ENCODE data around the gene IGSF9.

Gene IGSF9

DNA sequence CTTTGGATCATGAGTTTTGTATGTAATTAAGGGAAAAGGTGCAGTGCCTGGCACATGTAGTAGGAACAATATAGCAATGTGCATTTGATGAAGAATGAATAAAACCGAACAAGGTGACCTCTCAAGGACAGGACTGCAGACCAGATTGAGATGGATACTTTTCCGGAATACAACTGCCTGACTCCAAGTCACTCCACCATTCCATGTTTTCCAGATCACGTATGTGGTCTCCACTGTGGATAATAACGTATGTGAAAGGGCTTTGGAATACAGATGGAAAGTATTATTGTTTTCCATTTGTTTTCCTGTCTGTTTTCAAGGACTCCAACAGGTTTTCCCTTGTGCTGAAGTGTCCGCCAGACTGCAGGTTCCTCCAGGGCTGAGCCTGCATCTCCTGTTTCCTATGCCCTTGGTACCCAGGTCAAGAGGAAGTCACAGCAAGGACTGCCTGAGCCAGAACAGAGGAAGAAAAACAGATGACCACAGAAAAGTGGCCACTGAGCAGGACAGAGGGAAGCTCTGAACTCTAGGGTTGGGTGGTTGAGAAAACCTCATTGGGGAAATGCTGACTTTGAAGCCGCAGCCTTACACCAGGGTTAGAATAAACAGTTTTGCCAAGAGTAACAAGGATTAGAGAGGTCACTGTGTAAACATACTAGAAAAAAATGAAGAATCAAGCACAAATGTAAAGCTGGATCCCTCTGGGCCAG is 49.4 kb downstream of the IGSF9 start:
- DNase-seq: no peak

DNA sequence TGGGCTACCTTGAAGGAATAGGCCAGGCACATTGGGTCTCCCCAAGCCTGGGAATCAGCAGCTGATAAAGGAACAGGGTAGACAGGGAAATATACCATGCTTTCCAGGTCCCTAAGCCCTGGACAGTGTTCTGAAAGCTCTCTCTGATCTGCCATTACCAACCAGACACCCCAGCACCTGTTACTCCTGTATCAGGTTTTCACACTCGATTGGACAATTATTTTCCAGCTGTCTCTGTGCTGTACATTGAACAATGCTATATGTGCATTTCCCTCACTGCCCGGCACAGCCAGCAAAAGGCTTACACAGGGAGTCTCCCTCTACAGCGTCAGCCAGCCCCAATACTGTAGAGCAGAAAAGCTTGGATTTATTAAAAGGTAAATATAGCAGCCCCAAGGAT is 50.1 kb downstream of the IGSF9 start:
- no peak for DNase-seq

DNA sequence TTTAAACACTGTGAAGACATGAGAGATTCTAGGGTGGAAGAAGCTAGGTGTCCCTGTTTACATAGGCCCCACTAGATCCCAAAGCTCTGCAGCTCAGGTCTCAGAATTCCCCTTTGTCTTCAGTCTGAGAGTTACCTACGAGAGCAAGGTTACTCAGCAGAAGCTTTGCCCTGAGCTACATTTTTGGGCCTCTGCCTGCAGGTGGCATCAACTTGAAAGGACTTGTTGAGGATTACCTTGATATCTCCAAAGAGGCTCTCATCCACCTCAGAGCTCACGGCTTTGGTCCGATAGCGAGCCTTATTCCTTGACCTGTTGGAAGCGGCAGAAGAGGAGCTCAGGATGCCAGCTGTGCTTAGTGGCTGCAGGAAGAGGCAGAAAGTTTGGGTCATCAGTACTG is 52.5 kb downstream of the IGSF9 start:
- peak in 1 of 5 donors; percentile 16 for DNase-seq

DNA sequence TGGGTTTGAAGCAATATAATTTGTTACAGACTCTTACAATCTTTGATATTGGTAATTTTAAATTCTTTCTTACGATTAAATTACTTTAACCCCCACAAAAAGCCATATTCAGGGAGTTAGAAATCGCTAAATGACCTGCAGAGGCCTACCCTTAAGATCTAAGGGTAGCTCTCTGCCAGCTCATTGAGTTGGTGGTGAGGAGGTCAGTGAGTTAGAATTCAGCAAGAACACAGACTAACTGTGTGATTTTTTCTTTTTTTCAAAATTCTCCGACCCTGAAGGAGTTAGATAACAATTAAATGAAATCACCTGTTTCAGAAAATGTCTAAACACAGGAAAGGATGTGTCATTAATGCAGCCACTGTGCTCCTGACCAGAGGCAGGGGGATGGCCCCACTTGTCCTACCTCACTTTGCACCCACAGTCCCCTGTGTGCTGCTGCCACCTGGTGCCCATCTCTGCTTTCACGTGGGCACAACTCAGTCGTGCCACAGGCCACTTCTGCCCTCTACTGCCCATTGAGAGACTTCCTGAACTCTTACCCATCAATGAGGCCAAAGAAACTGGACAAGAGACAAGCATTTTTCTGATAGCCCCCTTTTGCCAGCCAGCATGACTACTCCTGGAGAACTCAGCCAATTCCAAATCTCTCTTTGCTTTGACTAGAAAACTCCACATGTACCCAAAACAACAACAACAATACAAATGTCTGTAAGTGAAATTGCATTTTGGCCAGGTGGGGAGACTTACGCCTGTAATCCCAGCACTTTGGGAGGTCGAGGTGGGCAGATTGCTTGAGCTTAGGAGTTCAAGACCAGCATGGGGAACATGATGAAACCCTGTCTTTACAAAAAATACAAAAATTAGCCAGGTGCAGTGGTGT is 53.9 kb downstream of the IGSF9 start:
- DNase-seq: peak; percentile 36 to 76 (median 66)

DNA sequence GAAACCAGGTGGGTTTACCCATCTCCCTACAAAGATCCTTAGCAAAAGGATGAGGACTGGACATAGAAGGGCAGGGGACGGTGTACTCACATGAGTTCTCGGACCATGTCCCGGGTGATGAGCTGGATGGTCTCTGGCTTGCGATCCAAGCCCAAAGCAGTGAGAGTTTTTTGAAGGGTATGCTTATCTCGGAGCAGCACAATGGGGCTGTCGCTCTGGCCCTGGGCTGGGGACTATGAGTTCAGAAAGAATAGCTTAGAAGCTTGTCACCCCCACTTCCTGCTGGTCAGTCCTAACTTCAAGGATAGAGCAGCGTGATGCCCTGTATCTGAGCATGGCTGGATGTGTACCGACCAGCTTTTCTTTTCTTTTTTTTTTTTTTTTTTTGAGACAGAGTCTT is 55.0 kb downstream of the IGSF9 start:
- no peak for DNase-seq

DNA sequence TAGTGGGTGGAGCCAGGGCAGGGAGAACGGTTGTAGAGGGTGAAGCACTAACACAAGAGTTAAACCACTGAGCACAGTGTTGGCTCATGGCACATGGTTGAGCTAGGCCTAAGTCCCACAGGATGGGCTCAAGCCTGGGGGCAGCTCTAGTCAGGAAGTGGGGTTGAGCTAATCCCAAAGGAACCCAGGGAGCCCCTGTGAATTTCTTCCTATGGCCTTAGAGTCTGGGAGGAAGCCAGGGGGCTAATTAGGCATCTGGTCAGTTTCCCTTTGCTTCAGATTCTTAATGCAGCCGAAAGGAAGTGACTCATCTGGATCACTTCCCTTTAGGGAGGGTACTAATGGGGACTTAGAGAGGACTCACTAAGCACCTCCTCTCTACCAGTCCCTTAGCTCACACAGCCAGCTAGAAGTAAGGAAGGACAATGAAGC is 55.6 kb downstream of the IGSF9 start:
- DNase-seq: peak in 1 of 5 donors; percentile 38

DNA sequence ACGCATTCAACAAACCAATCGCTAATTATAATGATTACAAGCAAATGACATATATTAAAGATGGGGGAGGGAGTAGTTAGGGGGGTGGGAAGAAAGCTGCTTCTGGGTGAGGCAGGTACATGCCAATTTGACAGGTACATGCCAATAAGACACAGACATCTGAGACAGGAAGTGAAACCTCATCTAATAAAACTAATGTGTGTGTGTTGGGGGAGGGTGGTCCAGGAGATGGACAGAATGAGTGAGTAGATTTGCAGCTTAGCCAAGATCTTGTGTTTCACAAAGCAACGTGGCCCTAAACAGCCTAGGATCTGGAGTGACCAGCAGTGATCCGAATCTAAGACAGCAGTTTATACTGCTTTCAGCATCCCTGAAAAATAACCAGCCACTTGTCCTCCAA is 56.2 kb downstream of the IGSF9 start:
- DNase-seq: no peak

DNA sequence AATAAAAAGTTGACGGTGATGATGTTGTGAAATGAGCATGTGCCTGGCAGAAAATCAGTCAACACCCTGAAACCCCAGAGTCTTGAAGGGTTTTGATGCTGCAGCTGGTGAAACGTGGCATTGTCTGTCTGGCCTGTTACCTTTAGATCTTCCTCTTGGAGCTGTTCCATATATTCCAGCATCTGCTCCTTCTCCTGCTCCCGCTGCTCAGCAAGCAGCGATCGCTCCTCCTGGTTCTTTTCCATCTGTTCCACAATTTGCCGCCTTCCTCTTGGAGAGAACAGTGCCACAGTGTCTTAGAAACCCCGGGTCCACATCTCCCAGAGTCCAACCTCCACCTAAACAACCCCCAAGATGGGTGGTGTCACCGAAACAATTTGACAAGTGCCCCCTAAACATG is 61.1 kb downstream of the IGSF9 start:
- DNase-seq: no peak

DNA sequence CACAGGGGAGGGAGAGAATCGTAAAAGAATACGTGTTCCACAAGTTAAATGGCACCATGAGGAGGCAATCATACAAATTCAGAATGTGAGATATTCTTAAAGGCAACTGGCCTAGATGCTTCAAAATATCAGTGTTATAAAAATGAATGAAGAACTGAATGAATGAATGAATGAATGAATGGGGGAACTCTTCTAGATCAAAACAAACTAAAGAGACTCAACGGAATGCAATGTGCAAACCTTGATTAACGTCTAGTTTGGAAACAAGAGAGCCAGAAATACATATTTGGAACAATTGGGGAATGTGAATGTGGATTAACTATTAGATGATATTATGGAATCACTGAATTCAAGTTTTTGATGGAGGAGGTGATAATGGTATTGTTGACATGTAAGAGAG is 62.3 kb downstream of the IGSF9 start:
- DNase-seq: no peak

DNA sequence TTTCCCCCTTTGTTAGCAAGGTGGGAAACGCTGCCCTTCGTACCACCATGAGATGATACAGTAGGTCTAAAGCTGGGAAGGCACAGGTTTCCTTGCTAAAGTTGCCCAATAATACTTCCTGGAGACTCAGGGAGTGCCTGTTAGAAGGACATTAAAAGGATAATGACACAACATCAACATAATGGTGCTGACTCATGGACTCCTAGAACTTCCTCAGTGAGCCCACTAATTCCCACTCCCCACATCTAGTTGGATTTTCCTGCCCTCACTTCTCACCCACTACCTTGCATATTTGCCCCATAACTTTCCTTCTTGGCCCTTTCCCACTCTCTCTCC is 62.9 kb downstream of the IGSF9 start:
- DNase-seq: no peak

DNA sequence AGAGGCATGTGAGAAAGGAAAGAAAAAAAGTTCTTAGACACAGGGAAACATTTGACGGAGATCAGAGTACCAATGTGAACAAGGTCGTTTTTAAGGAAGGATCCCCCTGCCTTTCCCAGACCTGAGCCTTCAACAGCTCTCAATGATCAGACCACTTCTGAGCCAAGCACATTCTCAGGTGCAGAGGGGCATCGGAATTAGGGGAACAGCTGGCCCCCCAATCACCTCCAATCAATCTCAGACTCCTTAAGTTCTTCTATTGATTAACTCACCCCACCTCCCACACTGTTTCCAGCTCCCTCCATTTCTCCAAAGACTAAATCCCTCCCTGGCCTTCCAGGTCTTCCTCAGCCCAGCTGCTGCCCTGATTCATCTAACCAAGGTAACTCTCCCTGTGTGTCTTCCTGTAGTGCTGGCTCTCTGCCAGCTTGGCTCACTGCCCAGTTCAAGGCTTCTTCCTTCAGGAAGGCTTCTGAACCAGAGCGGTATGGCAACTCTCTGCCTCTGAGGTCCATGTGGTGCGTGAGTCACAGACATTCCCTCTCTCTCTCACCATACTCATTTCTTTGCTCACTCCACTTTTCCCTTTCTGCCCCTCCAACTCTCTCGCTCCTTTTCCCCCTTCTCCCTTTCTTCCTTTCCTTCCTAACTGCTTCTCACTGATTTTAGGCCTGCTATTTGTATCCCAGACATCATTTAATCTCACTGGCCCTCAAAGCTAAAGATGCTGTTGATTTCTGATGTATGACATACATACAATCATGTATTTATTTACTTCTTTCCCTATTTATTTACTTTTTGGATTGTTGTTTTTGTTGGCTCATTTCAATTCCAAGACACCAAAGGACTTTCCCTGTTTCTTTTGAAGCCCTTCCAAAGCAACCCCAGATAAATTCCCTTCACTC is 63.5 kb downstream of the IGSF9 start:
- peak in 3 of 5 donors; percentile 20 to 28 (median 24) for DNase-seq

DNA sequence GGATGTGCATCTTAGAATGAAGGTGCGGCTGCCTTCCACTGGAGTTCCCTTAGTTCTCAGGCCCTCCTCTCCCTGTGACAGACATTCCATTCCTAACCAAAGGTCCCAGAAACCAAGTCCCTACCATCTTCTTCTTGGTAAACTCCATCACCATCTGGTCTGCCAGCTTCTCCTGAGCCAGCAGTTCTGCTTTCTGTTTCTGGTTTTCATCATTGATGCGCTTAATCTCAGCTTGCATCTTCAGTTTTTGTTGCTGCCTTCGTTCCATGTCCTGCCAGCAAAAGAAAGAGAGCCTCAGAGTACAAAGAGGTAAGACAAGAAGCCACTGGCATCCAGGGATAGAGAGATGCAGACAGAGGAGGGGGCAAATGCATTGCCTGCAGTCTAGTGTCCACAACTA is 65.0 kb downstream of the IGSF9 start:
- no peak for DNase-seq

DNA sequence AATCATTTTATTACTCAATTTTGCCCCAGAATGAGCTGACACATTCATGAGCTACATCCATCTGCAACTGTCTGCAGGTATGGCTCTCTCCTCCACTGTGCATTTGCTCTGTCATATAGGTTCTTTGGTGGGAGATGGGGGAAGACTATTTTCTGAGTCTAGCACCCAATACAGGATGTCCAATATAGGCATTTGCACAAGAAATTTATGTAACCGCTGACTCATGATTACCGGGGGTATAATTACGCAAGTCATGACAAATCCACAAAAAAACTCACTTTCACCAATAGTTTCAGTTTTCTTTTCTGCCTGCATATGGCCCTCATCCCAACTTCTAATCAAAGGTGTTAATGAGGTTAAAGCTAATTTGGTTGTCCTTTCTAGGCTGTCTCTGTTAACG is 65.4 kb downstream of the IGSF9 start:
- DNase-seq: peak in 1 of 5 donors; percentile 17

DNA sequence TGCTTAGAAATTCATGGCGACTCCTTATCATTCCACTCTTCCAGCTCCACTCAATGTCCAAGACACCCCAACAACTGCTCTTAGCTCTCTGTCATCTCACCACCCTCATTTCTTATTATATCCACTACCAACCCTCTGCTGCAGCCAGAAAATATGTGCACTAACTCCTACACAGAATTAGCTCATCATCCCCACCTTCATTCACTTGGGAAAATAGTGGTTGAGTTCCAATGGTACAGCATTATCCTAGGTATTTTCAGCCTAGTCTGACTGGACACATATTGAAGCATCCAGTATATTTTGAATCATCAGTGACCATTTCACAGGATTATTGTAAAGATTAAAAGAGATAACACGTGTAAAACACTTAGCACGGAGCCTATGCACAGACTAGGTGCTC is 66.3 kb downstream of the IGSF9 start:
- no peak for DNase-seq

DNA sequence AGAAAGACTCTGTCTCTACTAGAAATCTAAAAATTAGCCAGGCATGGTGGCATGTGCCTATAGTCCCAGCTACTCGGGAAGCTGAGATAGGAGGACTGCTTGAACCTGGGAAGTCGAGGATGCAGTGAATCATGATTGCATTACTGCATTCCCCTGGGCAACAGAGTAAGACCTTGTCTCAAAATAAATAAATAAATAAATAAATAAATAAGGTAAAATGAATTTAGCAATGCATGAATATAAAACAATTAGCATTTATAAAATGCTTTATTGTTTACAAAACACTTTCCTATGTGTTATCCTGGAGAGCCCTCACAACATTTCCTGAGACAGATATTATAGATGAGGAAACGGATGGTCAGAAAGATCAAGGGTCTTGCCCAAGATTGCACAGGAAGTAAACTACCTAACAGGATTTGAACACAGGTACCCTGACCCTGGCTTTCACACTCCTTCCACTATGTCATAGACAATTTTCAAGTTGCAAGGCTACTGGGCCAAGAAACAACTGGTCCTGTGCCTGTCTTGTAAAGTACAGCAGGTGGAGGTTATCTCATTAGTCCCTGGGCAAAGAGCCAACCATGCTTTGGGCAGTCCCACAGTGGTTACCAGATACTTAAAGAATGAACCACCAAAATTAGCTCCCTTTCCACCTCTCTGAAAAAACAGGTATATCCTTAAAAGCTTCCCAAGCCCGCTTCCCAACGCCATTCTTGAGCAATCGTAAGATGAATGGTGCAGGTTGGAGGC is 67.5 kb downstream of the IGSF9 start:
- DNase-seq: no peak
